HepG2 (cell line): ENCODE measurements around the gene SLC25A11. TPM values are rescaled to one million over a fixed set of nuclear protein-coding genes. Genes with fewer than 3 reads are reported as not detected.
A peak's percentile ranks its signal among the peaks of the same experiment; 100 is the strongest.

ENCODE experiments used
- ATF4 ChIP-seq, 2 experiments: fragments of 450-650 bp in 1 of 2; sonication (generic) in 1 of 2; formaldehyde crosslinking; IDR thresholded peaks; 2 replicates each; pipeline versions ENCODE4 v1.5.0 to v1.8.0; 2020 to 2022; ENCODE audit warnings: mild to moderate bottlenecking in 1 of 2, missing genetic modification reagents in 1 of 2
- CBFB ChIP-seq: sonication (generic); formaldehyde crosslinking; IDR thresholded peaks from 2 replicates; pipeline ENCODE4 v1.4.0; 2020; ENCODE audit warnings: missing genetic modification reagents
- FOXA1 ChIP-seq, 2 experiments: fragments of 450-650 bp in 1 of 2; sonication (generic) in 1 of 2; formaldehyde crosslinking in 1 of 2; IDR thresholded peaks; 2 replicates each; pipeline versions ENCODE4 v1.4.0 to v1.6.1; 2016 to 2020; ENCODE audit warnings: missing genetic modification reagents in 1 of 2
- LBX2 ChIP-seq: sonication (generic); formaldehyde crosslinking; IDR thresholded peaks from 2 replicates; pipeline ENCODE4 v1.5.0; 2020; ENCODE audit warnings: missing genetic modification reagents, mild to moderate bottlenecking, borderline replicate concordance
- MED8 ChIP-seq: sonication (generic); formaldehyde crosslinking; IDR thresholded peaks from 2 replicates; pipeline ENCODE4 v1.8.1; 2023; ENCODE audit warnings: mild to moderate bottlenecking, missing genetic modification reagents; ENCODE audit not compliant: insufficient replicate concordance
- PCBP2 ChIP-seq: fragments of 200-400 bp; formaldehyde crosslinking; optimal IDR thresholded peaks from 2 replicates; pipeline ENCODE3; 2018; ENCODE audit warnings: low read length, low read depth; ENCODE audit not compliant: poor library complexity, severe bottlenecking
- POLR2A ChIP-seq, 2 experiments: IDR thresholded peaks; 2 replicates each; pipeline ENCODE4 v1.6.1; 2011; ENCODE audit warnings: low read depth in 2 of 2, low read length in 2 of 2, mild to moderate bottlenecking in 1 of 2, moderate library complexity in 1 of 2; ENCODE audit not compliant: insufficient read depth in 1 of 2
- PPARG ChIP-seq: conservative IDR thresholded peaks from 2 replicates; pipeline ENCODE4 v1.6.1; 2016; ENCODE audit warnings: missing biosample characterization, missing genetic modification reagents
- PRDM15 ChIP-seq: sonication (generic); formaldehyde crosslinking; IDR thresholded peaks from 2 replicates; pipeline ENCODE4 v1.4.0; 2020; ENCODE audit warnings: missing genetic modification reagents
- RNF2 ChIP-seq: fragments of 450-650 bp; conservative IDR thresholded peaks from 2 replicates; pipeline ENCODE4 v1.6.1; 2016; ENCODE audit warnings: low read depth
- TCF12 ChIP-seq, 2 experiments: fragments of 450-650 bp in 1 of 2; sonication (generic) in 1 of 2; formaldehyde crosslinking in 1 of 2; IDR thresholded peaks; 2 replicates each; pipeline versions ENCODE4 v1.6.1 to v1.8.0; 2017 to 2022; ENCODE audit warnings: antibody characterized with exemption in 1 of 2, mild to moderate bottlenecking in 1 of 2, missing genetic modification reagents in 1 of 2, moderate library complexity in 1 of 2
- ZBTB21 ChIP-seq: sonication (generic); formaldehyde crosslinking; IDR thresholded peaks from 2 replicates; pipeline ENCODE4 v1.4.0; 2020; ENCODE audit warnings: missing genetic modification reagents
- ZFP90 ChIP-seq: sonication (generic); formaldehyde crosslinking; IDR thresholded peaks from 2 replicates; pipeline ENCODE4 v1.8.0; 2022; ENCODE audit warnings: missing genetic modification reagents, mild to moderate bottlenecking, inconsistent platforms, borderline replicate concordance
- ZNF232 ChIP-seq: sonication (generic); formaldehyde crosslinking; IDR thresholded peaks from 2 replicates; pipeline ENCODE4 v1.4.0; 2020; ENCODE audit warnings: missing genetic modification reagents, borderline replicate concordance
- ZNF235 ChIP-seq: sonication (generic); formaldehyde crosslinking; IDR thresholded peaks from 2 replicates; pipeline ENCODE4 v1.8.1; 2023; ENCODE audit warnings: mild to moderate bottlenecking, missing genetic modification reagents, borderline replicate concordance
- ZNF557 ChIP-seq: sonication (generic); formaldehyde crosslinking; IDR thresholded peaks from 2 replicates; pipeline ENCODE4 v1.4.0; 2020; ENCODE audit warnings: missing genetic modification reagents
- ZNF607 ChIP-seq: sonication (generic); formaldehyde crosslinking; IDR thresholded peaks from 2 replicates; pipeline ENCODE4 v1.5.1; 2020; ENCODE audit warnings: missing genetic modification reagents, mild to moderate bottlenecking, borderline replicate concordance
- ZNF616 ChIP-seq: sonication (generic); formaldehyde crosslinking; IDR thresholded peaks from 2 replicates; pipeline ENCODE4 v1.5.0; 2020; ENCODE audit warnings: low read depth, mild to moderate bottlenecking, missing genetic modification reagents
- ZNF644 ChIP-seq: IDR thresholded peaks from 2 replicates; pipeline ENCODE4 v1.6.1; 2016; ENCODE audit warnings: low read depth
- ZNF660 ChIP-seq: sonication (generic); formaldehyde crosslinking; IDR thresholded peaks from 2 replicates; pipeline ENCODE4 v1.5.1; 2020; ENCODE audit warnings: mild to moderate bottlenecking, low read depth, missing genetic modification reagents, borderline replicate concordance
- ZNF737 ChIP-seq: sonication (generic); formaldehyde crosslinking; IDR thresholded peaks from 2 replicates; pipeline ENCODE4 v1.5.0; 2020; ENCODE audit warnings: missing genetic modification reagents, mild to moderate bottlenecking, borderline replicate concordance
- ZNF761 ChIP-seq: sonication (generic); formaldehyde crosslinking; conservative IDR thresholded peaks from 2 replicates; pipeline ENCODE4 v1.4.0; 2020; ENCODE audit warnings: mild to moderate bottlenecking, missing genetic modification reagents
- ZNF772 ChIP-seq: sonication (generic); formaldehyde crosslinking; IDR thresholded peaks from 2 replicates; pipeline ENCODE4 v1.5.0; 2020; ENCODE audit warnings: mild to moderate bottlenecking, missing genetic modification reagents
- ZSCAN20 ChIP-seq: sonication (generic); formaldehyde crosslinking; IDR thresholded peaks from 2 replicates; pipeline ENCODE4 v1.4.0; 2020; ENCODE audit warnings: missing genetic modification reagents, mild to moderate bottlenecking, borderline replicate concordance
- polyA plus RNA-seq, 8 experiments: library from polyadenylated mRNA; depleted of rRNA in 3 of 8; stranded (reverse) in 7 of 8; unstranded in 1 of 8; fragments of >200 nt; fragmentation: Illumina TruSeq in 4 of 8; extraction: Trizol in 4 of 8; gene quantifications; 2 replicates each; pipeline versions ENCODE4 v1.2.1 to v1.2.3, GENCODE V29; 2011 to 2016; ENCODE audit warnings: low read depth in 4 of 8, missing spikeins in 1 of 8, mixed read lengths in 1 of 8; ENCODE audit not compliant: insufficient read depth in 1 of 8
- total RNA-seq, 5 experiments: library from RNA; depleted of rRNA; stranded (reverse); fragments of >200 nt; fragmentation: Illumina TruSeq; extraction: Trizol; gene quantifications; 2 replicates each; pipeline ENCODE4 v1.2.3, GENCODE V29; 2016; ENCODE audit warnings: low read depth in 1 of 5

Gene SLC25A11
- total and polyA plus RNA-seq, 2 of the 13 experiments (the other 11 are each of a cell fraction or from before 2014, with no cell fraction given) = 35.4 to 47.2 TPM

- TF ChIP-seq ZNF232 (CRISPR knock-in tag) (0 out of 2 replicates have a peak, but pooled peaks have one; percentile 30), ZNF737 (CRISPR knock-in tag) (no peak), ZNF761 (CRISPR knock-in tag) (no peak), POLR2A (IDR thresholded peaks at IDR 0.05; ENCODE audit: insufficient read depth in 1 of 2, low read depth in 2 of 2, low read length in 2 of 2) (peak in 1 of 2 experiments; percentile 46; a peak in 1 of 4 replicates), CBFB (CRISPR knock-in tag) (0 out of 2 replicates have a peak, but pooled peaks have one; percentile 7), ZNF772 (peak; percentile 58; the same call in 1 of the 2 replicates), ZNF616 (CRISPR knock-in tag) (peak; percentile 9; the same call in 1 of the 2 replicates), PPARG (CRISPR knock-in tag) (no peak), PCBP2 (no peak), MED8 (CRISPR knock-in tag) (no peak), ZBTB21 (CRISPR knock-in tag) (no peak), ZNF660 (no peak), ZNF607 (CRISPR knock-in tag) (no peak; the same call in 1 of the 2 replicates), ZSCAN20 (0 out of 2 replicates have a peak, but pooled peaks have one; percentile 47), ZNF644 (CRISPR knock-in tag) (no peak), ZNF557 (no peak), LBX2 (CRISPR knock-in tag) (0 out of 2 replicates have a peak, but pooled peaks have one; percentile 57), ZNF235 (peak; percentile 43; the same call in 1 of the 2 replicates), ATF4 (CRISPR knock-in tag; IDR thresholded peaks at IDR 0.05) (no peak; a peak in 1 of 4 replicates), TCF12 (IDR thresholded peaks at IDR 0.05) (no peak), TCF12 (CRISPR knock-in tag; IDR thresholded peaks at IDR 0.05) (0 out of 2 replicates have a peak, but pooled peaks have one; percentile 24), PRDM15 (CRISPR knock-in tag) (no peak), RNF2 (no peak), ZFP90 (no peak; the same call in 1 of the 2 replicates), FOXA1 (IDR thresholded peaks at IDR 0.05) (no peak), FOXA1 (CRISPR knock-in tag; IDR thresholded peaks at IDR 0.05) (no peak)
Measured at GRCh38 chr17:4947411-4948165, 7.7 kb upstream of the SLC25A11 start (continued).
